ENCODE data around the gene TOP3B. TPM values are rescaled to one million over a fixed set of nuclear protein-coding genes. Genes with fewer than 3 reads are reported as not detected.

Gene TOP3B
- polyA plus RNA-seq, 1 donor from 2014 or later = 33.7 TPM

DNA sequence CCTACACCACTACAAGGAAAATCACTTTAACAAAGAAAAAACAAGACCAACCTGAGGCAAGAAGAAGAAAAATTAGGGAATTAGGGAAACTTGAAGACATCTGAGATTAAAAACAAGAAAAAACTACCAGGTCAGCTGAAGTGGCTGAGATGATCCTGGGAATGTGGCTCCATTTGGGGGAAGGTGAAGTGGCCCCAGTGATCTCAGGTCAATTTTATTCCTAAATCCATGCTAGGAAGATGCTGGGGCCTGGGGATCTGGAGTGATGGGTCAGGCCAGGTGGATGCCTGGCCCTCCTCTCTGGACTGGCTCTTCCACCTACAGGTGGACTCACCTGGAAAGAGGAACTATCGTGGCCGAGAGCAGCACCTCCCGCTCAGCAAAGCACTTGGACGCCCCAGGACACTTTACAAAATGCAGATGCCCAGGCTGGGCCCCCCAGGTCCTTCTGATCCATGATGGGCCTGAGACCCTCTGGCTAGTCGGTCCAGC, 6.7 kb downstream of the TOP3B start:
- H4K20me1 ChIP-seq (ENCODE audit: insufficient read depth) = no peaks in the 10 kb centered on the region
- H3K9ac ChIP-seq (ENCODE audit: low read length) = no peak overlapping the region
- no peaks in the 10 kb centered on the region for H3K9me2 ChIP-seq (ENCODE audit: insufficient read depth, low read length)
- no peaks in the 10 kb centered on the region for H3K9me3 ChIP-seq (ENCODE audit: low read length)
- TF ChIP-seq SMC3 (conservative IDR thresholded peaks at IDR 0.05; ENCODE audit: poor library complexity) (no peak), EZH2 (IDR thresholded peaks at IDR 0.05; ENCODE audit: borderline replicate concordance, insufficient read depth, low read length, poor library complexity, severe bottlenecking) (no peak), TAF1 (IDR thresholded peaks at IDR 0.05; ENCODE audit: low read depth) (no peak), MXI1 (conservative IDR thresholded peaks at IDR 0.05; ENCODE audit: poor library complexity, severe bottlenecking) (no peak), POLR2AphosphoS5 (IDR thresholded peaks at IDR 0.05) (no peak), REST (IDR thresholded peaks at IDR 0.05; ENCODE audit: borderline replicate concordance) (no peak), RAD21 (conservative IDR thresholded peaks at IDR 0.05) (no peak), EP300 (conservative IDR thresholded peaks at IDR 0.05; ENCODE audit: poor library complexity, severe bottlenecking) (no peak)
- TF ChIP-seq, protein P1, sequence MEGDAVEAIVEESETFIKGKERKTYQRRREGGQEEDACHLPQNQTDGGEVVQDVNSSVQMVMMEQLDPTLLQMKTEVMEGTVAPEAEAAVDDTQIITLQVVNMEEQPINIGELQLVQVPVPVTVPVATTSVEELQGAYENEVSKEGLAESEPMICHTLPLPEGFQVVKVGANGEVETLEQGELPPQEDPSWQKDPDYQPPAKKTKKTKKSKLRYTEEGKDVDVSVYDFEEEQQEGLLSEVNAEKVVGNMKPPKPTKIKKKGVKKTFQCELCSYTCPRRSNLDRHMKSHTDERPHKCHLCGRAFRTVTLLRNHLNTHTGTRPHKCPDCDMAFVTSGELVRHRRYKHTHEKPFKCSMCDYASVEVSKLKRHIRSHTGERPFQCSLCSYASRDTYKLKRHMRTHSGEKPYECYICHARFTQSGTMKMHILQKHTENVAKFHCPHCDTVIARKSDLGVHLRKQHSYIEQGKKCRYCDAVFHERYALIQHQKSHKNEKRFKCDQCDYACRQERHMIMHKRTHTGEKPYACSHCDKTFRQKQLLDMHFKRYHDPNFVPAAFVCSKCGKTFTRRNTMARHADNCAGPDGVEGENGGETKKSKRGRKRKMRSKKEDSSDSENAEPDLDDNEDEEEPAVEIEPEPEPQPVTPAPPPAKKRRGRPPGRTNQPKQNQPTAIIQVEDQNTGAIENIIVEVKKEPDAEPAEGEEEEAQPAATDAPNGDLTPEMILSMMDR (IDR thresholded peaks at IDR 0.05; ENCODE audit: poor library complexity, severe bottlenecking) = no peak
- H3K4me2 ChIP-seq (ENCODE audit: low read length) = no peak overlapping the region
- no peaks in the 10 kb centered on the region for H3K36me3 ChIP-seq (ENCODE audit: insufficient read depth, low read length)
- H3K27me3 ChIP-seq (ENCODE audit: insufficient read depth, low read depth, low read length) = no peaks in the 10 kb centered on the region
- H3F3A ChIP-seq (ENCODE audit: insufficient read depth, low read length, poor library complexity, severe bottlenecking) = no peaks in the 10 kb centered on the region
- no peak overlapping the region for H3K27ac ChIP-seq (ENCODE audit: low read length)
- no peak overlapping the region for H3K4me3 ChIP-seq (ENCODE audit: low read length)
- no peak overlapping the region for H2AFZ ChIP-seq (ENCODE audit: low read depth, low read length)
- peaks cover 3% of the 10 kb centered on the region for H3K79me2 ChIP-seq (replicated peaks; ENCODE audit: insufficient read depth, low read length)

DNA sequence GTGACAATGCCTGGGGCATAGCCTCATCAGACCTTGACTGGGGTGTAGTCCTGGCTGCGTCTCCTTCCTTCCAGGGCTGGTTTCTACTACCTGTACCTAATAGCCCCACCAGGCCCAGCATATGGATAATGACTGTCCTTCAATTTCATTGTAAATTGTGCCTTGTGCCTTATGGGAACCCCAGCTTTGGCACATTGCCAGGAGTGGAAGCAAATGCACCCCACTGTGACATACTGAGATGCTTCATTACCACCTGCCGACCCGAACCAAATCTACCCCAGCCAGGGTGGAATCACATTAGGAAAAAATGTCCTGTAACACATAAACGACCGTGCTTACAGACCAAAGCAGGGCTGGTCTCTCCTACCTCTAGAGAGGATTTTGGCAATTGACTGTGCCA, 7.3 kb downstream of the TOP3B start:
- Histone ChIP-seq H2AFZ (ENCODE audit: low read depth, low read length) (no peak overlapping the region), H3K4me3 (ENCODE audit: low read length) (no peak overlapping the region), H3K79me2 (replicated peaks; ENCODE audit: insufficient read depth, low read length) (peaks cover 3% of the 10 kb centered on the region), H3F3A (ENCODE audit: insufficient read depth, low read length, poor library complexity, severe bottlenecking) (no peaks in the 10 kb centered on the region), H4K20me1 (ENCODE audit: insufficient read depth) (no peaks in the 10 kb centered on the region), H3K9me2 (ENCODE audit: insufficient read depth, low read length) (no peaks in the 10 kb centered on the region), H3K9ac (ENCODE audit: low read length) (no peak overlapping the region), H3K27ac (ENCODE audit: low read length) (no peak overlapping the region), H3K27me3 (ENCODE audit: insufficient read depth, low read depth, low read length) (no peaks in the 10 kb centered on the region), H3K4me2 (ENCODE audit: low read length) (no peak overlapping the region), H3K9me3 (ENCODE audit: low read length) (no peaks in the 10 kb centered on the region), H3K36me3 (ENCODE audit: insufficient read depth, low read length) (no peaks in the 10 kb centered on the region)
- TF ChIP-seq EP300 (conservative IDR thresholded peaks at IDR 0.05; ENCODE audit: poor library complexity, severe bottlenecking) (no peak), RAD21 (conservative IDR thresholded peaks at IDR 0.05) (no peak), TAF1 (IDR thresholded peaks at IDR 0.05; ENCODE audit: low read depth) (no peak)

Measured in neural cell (in vitro differentiated cells).